HG02623 (cell line): Measurements from ENCODE around the gene PRCC.
A peak's percentile ranks its signal among the peaks of the same experiment; 100 is the strongest.
"Not testable (repeated sequence)": the region's sequence is repeated elsewhere in the genome, so short reads cannot be mapped to it uniquely, and the experiment has no call there.

Experiments
- ATAC-seq: cut with Tn5 transposase; IDR thresholded peaks from one replicate; pipeline ENCODE4 v1.9.1; 2021; ENCODE audit warnings: moderate library complexity; ENCODE audit not compliant: unreplicated experiment

Gene PRCC

GRCh38 chr1:156760092-156760795 lies 7.1 kb upstream of the PRCC start:
- no peak for ATAC-seq

- ATAC-seq: no peak
Observed at GRCh38 chr1:156760796-156761104, 6.6 kb upstream of the PRCC start.

GRCh38 chr1:156765136-156765535 lies 2.2 kb upstream of the PRCC start:
- ATAC-seq: not testable (repeated sequence)

GRCh38 chr1:156765666-156766065 lies 1.7 kb upstream of the PRCC start:
- no peak for ATAC-seq

GRCh38 chr1:156766298-156767100 lies 836 bp upstream of the PRCC start:
- ATAC-seq: peak; percentile 2

DNA sequence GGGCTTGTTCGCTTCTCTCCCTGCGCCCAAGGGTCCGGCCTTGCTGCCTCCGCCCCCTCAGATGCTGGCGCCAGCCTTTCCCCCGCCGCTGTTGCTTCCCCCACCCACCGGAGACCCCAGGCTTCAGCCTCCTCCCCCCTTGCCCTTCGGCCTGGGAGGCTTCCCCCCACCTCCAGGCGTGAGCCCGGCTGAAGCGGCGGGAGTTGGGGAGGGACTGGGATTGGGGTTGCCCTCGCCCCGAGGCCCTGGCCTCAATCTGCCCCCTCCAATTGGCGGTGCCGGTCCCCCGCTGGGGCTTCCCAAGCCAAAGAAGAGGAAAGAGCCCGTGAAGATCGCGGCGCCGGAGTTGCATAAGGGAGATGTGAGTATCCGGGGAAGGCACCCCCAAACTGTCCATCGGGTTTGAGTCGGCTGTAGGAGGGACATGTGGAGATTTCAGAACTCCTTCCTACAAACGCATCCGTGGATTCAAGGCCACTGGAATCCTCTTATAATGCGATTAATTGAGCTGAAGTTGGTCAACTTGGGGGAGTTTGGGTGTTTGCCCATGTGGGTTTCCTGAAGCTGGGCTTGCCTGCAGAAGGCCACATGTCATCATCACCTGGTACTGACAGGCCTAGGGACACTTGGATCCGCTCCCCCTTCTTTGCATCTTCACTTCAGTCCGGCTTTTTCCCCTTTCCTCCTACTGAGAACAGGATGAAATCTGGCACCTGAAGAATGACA lies 707 bp downstream of the PRCC start:
- peak; percentile 3 for ATAC-seq

DNA sequence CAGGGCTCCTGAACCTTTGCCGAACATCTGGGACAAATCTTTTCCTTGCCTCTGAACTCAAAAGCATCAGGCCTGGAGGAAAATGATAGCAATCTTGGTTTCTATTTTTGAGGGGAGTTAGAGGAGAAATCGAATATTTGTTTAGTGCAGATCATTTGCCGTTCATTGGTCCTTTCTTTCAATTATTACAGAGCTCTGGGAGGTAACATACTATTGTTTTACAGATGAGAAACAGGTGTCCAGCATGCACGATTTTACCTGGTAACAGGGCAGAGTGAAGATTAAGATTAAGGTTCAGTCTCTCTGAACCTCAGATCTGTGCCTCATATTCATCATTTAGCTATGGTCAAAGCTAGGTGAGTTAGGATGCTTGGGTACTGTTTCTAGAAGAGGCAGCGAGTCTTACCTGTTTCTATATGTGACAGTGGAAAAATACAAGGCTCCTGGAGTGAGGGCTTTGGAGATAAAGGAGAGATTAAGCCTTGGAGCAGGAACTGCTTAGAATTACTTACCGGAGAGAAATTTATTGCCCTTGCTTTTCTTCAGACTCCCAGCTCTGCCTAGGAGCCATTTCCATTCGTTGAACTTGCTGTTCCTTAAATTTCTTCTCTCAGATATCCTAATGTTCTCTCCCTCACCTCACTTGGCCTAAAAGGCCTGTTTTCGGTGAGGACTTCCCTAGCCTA lies 1.4 kb downstream of the PRCC start:
- ATAC-seq: no peak

DNA sequence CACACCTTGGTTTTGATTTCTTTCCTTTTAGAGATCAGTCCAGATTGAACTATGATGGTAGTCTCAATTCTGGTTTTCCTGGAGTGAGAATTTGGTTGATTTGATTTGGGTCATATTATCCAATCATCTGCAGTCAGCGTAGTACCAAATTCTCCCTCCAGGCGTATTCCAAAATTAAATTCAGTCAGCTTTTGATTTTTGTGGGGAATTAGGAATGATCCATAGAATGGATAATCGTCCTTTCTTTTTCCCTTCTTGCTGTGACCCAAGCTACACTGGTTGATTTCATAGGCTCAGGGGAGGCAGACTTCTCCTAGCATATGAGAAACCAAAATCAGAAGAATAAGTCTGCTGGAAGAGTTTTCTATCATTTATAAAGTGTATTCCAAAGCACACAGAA lies 4.9 kb downstream of the PRCC start:
- no peak for ATAC-seq

GRCh38 chr1:156772728-156773497 lies 5.6 kb downstream of the PRCC start:
- ATAC-seq: no peak

GRCh38 chr1:156773607-156774006 lies 6.3 kb downstream of the PRCC start:
- no peak for ATAC-seq

DNA sequence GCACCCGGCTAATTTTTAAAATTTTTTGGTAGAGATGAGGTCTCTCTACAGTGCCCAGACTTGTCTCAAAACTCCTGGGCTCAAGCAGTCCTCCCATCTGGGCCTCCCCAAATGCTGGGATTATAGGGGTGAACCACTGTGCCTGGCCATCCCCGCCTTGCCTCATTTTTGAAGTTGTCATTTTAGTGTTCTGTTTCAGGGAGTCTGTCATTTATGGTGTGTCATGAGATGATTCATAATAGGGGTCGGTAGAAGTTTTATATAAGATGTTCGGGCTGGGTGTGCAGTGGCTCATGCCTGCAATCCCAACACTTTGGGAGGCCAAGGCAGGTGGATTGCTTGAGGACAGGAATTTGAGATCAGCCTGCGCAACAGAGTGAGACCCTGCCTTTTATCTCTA lies 8.5 kb downstream of the PRCC start:
- ATAC-seq: no peak

DNA sequence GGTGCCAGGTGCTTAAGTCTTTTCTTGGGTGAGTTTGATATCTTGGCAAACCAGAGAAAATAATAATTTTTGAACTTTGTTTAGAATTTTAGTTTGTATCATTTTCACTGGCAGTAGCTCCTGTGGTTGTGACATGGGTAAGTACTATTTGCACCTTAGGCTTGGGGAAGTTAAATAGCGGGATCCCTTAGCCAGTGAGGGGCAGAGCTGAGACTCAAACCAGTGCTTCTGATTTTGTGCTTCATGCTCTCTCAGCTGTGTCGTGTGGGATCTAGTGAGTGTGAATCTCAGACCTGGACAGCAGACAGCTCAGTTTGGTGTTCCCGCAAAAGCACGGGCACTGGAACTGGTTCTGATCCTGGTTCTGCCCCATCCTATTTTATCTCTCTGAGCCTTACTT lies 9.6 kb downstream of the PRCC start:
- ATAC-seq: no peak

- no peak for ATAC-seq
Observed at GRCh38 chr1:156777573-156777972, 10.2 kb downstream of the PRCC start.

GRCh38 chr1:156781585-156782186 lies 14.4 kb downstream of the PRCC start:
- no peak for ATAC-seq

GRCh38 chr1:156785458-156785857 lies 18.1 kb downstream of the PRCC start:
- ATAC-seq: no peak

DNA sequence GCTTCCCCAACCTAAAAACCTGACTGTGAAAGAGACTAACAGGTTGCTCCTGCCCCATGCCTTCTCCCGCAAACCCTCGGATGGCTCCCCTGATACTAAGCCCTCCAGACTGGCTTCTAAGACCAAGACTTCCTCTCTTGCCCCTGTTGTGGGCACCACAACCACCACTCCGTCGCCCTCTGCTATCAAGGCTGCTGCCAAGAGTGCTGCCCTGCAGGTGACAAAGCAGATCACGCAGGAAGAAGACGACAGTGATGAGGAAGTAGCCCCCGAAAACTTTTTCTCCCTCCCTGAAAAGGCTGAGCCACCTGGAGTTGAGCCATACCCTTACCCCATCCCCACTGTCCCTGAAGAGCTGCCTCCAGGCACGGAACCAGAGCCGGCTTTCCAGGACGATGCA lies 19.3 kb downstream of the PRCC start:
- no peak for ATAC-seq

GRCh38 chr1:156788136-156788535 lies 20.8 kb downstream of the PRCC start:
- no peak for ATAC-seq

DNA sequence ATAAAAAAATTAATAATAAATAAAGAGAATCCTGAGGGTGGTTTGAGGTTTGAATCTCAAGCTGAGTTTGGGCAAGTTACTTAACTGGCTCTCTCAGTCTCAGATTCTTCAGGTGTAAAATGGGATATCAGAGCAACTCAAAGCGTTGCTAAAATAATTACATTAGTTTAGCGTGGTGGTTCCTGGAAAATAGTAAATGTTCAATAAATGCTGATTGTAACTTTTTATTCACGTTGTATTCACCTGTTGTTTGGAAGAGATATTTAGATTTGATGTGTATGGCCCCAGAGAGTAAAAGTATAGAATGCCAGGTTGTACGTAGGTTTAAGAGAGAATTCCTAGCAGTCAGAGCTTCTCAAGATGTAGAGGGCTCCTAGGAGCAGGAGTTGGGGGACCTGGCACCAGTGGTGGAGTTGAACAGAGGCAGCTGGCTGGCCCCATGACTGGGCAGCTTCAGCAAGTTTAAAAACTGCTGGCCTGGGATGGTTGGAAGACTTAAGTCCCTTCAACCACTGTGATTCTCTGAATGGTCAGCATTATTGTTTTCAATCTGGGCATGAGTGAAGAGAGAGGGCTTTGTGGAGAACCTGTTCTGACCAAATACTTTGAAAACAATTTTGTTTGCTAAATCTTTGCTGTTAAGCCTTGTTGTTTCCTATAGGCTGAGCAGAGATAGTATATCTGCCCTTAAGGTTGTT lies 22.4 kb downstream of the PRCC start:
- no peak for ATAC-seq

- ATAC-seq: no peak
Observed at GRCh38 chr1:156794506-156795373, 27.4 kb downstream of the PRCC start.
